ENCODE results near the gene SACM1L.

DNA sequence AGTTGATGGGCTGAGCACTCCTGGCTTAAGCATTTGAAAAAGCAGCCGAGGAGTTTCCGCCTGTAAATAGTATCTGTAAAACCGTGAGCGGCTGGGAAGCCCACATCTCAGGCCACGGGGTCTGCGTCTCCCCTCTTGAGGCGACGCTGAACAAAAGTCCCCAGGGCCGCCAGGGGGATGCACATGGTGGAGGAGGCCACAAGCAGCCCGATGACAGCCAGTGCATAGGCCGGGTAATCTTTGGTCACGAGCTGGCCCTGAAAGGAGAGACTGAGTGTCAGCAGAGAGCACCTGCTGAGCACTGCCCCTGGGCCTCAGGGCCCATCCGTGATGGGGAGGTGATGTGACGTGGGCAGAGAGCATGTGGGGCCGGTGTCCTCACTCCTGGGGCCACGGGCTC, 69.7 kb downstream of the SACM1L start:
- TF ChIP-seq, protein P1, sequence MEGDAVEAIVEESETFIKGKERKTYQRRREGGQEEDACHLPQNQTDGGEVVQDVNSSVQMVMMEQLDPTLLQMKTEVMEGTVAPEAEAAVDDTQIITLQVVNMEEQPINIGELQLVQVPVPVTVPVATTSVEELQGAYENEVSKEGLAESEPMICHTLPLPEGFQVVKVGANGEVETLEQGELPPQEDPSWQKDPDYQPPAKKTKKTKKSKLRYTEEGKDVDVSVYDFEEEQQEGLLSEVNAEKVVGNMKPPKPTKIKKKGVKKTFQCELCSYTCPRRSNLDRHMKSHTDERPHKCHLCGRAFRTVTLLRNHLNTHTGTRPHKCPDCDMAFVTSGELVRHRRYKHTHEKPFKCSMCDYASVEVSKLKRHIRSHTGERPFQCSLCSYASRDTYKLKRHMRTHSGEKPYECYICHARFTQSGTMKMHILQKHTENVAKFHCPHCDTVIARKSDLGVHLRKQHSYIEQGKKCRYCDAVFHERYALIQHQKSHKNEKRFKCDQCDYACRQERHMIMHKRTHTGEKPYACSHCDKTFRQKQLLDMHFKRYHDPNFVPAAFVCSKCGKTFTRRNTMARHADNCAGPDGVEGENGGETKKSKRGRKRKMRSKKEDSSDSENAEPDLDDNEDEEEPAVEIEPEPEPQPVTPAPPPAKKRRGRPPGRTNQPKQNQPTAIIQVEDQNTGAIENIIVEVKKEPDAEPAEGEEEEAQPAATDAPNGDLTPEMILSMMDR (IDR thresholded peaks at IDR 0.05; ENCODE audit: insufficient read depth, low read depth, low read length), result no peak
- no peak for TF ChIP-seq EZH2 (IDR thresholded peaks at IDR 0.05; ENCODE audit: insufficient read depth, low read length)
